GM19397 (cell line): ENCODE results near the gene UQCR11.
A peak's percentile ranks its signal among the peaks of the same experiment; 100 is the strongest.

ENCODE experiments used
- ATAC-seq: cut with Tn5 transposase; IDR thresholded peaks from one replicate; pipeline ENCODE4 v1.9.1; 2021; ENCODE audit warnings: mild to moderate bottlenecking, moderate library complexity; ENCODE audit not compliant: unreplicated experiment

Gene UQCR11

GRCh38 chr19:1592755-1593500, 12.3 kb downstream of the UQCR11 start, which contains the start of gene MBD3:
TSS of gene MBD3 (minus strand) at chr19:1592865. CDS start at chr19:1592631, 234 bp downstream.
- peak; percentile 79 for ATAC-seq

GRCh38 chr19:1592024-1592754, 13.1 kb downstream of the UQCR11 start:
- peak; percentile 69 for ATAC-seq

- ATAC-seq: no peak
Observed at GRCh38 chr19:1591421-1592023, 13.7 kb downstream of the UQCR11 start.

- ATAC-seq: no peak
Observed at GRCh38 chr19:1590641-1591397, 14.4 kb downstream of the UQCR11 start.

- no peak for ATAC-seq
Observed at GRCh38 chr19:1587872-1588271, 17.4 kb downstream of the UQCR11 start.

- ATAC-seq: no peak
Observed at GRCh38 chr19:1585243-1585580, 20.1 kb downstream of the UQCR11 start.

GRCh38 chr19:1584500-1585242, 20.6 kb downstream of the UQCR11 start:
- no peak for ATAC-seq

- no peak for ATAC-seq
Observed at GRCh38 chr19:1582201-1582600, 23.1 kb downstream of the UQCR11 start.

- no peak for ATAC-seq
Observed at GRCh38 chr19:1580957-1581356, 24.3 kb downstream of the UQCR11 start.

GRCh38 chr19:1580382-1580781, 24.9 kb downstream of the UQCR11 start:
- ATAC-seq: no peak

GRCh38 chr19:1579222-1579621, 26.0 kb downstream of the UQCR11 start:
- no peak for ATAC-seq

- no peak for ATAC-seq
Observed at GRCh38 chr19:1577929-1578618, 27.2 kb downstream of the UQCR11 start.

GRCh38 chr19:1577090-1577928, 28.0 kb downstream of the UQCR11 start:
- ATAC-seq: no peak

GRCh38 chr19:1576242-1577089, 28.8 kb downstream of the UQCR11 start:
- ATAC-seq: no peak

GRCh38 chr19:1575323-1576241, 29.7 kb downstream of the UQCR11 start:
- no peak for ATAC-seq

- no peak for ATAC-seq
Observed at GRCh38 chr19:1574354-1575136, 30.7 kb downstream of the UQCR11 start.
